AG09319 (cell line): ENCODE data around the gene IFITM2.

ENCODE experiments used
- DNase-seq: peaks from one replicate; pipeline ENCODE4 v3.0.0-alpha.2; 2010; ENCODE audit warnings: low read depth; ENCODE audit errors: extremely low read depth
- TF ChIP-seq, protein P1 (sequence below): IDR thresholded peaks from 2 replicates; pipeline ENCODE4 v1.5.1; 2011; ENCODE audit warnings: low read depth, mild to moderate bottlenecking, inconsistent platforms, low read length, moderate library complexity

Gene IFITM2

DNA sequence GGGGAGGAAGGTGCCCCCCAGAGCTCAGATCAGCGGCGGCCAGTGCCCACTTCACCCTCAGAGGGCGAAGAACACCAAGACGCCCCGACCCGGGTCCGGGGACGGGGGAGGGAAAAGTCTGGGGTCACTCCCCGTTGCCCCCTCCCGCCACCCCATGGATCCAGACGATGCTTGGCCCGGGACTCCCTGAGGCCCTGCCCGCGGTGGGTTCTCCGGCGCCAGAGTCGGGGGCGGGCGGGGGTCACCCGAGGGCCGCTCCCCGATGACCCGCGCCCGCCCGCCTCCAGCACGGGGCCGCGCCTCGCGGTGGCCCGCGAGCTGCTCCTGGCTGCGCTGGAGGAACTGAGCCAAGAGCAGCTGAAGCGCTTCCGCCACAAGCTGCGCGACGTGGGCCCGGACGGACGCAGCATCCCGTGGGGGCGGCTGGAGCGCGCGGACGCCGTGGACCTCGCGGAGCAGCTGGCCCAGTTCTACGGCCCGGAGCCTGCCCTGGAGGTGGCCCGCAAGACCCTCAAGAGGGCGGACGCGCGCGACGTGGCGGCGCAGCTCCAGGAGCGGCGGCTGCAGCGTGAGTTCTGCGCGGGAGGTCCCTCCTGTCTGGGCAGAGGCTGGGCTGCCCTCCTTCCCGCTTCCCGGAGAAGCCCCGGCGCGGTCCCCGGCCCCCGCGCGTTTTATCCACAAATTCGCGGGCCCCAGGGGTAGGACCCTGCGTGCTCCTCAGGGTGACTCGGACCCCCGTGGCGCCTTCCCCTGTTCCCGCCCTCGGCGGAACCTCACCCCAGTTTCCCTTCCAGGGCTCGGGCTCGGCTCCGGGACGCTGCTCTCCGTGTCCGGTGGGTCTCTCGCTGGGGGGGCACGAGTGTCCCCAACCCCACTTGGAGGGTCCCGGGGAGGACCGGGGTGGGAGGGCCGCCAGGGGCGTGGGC lies 28.3 kb upstream of the IFITM2 start:
- no peak for DNase-seq
- TF ChIP-seq, protein P1, sequence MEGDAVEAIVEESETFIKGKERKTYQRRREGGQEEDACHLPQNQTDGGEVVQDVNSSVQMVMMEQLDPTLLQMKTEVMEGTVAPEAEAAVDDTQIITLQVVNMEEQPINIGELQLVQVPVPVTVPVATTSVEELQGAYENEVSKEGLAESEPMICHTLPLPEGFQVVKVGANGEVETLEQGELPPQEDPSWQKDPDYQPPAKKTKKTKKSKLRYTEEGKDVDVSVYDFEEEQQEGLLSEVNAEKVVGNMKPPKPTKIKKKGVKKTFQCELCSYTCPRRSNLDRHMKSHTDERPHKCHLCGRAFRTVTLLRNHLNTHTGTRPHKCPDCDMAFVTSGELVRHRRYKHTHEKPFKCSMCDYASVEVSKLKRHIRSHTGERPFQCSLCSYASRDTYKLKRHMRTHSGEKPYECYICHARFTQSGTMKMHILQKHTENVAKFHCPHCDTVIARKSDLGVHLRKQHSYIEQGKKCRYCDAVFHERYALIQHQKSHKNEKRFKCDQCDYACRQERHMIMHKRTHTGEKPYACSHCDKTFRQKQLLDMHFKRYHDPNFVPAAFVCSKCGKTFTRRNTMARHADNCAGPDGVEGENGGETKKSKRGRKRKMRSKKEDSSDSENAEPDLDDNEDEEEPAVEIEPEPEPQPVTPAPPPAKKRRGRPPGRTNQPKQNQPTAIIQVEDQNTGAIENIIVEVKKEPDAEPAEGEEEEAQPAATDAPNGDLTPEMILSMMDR = no peak

GRCh38 chr11:279966-280705 lies 27.5 kb upstream of the IFITM2 start:
- DNase-seq = no peak

GRCh38 chr11:280706-281485 lies 26.7 kb upstream of the IFITM2 start:
- TF ChIP-seq, protein P1 = no peak
- no peak for DNase-seq

More at GRCh38 chr11:279966-280705, 27.5 kb upstream of the IFITM2 start:
- TF ChIP-seq, protein P1 = no peak

GRCh38 chr11:281486-282161 lies 26.0 kb upstream of the IFITM2 start:
- TF ChIP-seq, protein P1 = no peak
- no peak for DNase-seq

DNA sequence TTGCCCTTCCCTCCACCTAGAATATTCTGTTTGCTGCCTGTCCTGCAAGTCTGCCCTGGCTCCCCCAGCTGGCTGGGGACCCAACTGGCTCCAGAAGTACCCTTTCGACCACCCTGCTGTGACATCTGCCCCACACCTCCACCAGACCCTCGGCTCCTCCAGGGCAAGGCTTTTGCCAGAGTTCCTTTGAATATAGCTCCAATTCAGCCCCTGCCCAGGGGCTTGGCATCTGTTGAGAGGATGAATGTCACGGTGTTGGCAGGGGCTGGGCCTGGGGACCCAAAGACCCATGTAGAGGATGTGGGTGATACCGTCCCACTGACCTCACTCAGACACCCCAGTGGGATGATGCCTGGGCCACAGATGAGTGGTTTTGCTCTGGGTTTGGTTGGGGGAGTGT lies 25.4 kb upstream of the IFITM2 start:
- DNase-seq = no peak
- TF ChIP-seq, protein P1 = no peak

GRCh38 chr11:282630-283360 lies 24.8 kb upstream of the IFITM2 start:
- TF ChIP-seq, protein P1 = no peak
- DNase-seq = no peak
